HPDE6-E6E7 (cell line): ENCODE results near the gene SARDH.
A peak's percentile ranks its signal among the peaks of the same experiment; 100 is the strongest.

Experiments used
- DNase-seq: peaks from one replicate; pipeline ENCODE4 v3.0.0; 2011; ENCODE audit warnings: missing footprints; ENCODE audit errors: extremely low spot score

Gene SARDH

DNA sequence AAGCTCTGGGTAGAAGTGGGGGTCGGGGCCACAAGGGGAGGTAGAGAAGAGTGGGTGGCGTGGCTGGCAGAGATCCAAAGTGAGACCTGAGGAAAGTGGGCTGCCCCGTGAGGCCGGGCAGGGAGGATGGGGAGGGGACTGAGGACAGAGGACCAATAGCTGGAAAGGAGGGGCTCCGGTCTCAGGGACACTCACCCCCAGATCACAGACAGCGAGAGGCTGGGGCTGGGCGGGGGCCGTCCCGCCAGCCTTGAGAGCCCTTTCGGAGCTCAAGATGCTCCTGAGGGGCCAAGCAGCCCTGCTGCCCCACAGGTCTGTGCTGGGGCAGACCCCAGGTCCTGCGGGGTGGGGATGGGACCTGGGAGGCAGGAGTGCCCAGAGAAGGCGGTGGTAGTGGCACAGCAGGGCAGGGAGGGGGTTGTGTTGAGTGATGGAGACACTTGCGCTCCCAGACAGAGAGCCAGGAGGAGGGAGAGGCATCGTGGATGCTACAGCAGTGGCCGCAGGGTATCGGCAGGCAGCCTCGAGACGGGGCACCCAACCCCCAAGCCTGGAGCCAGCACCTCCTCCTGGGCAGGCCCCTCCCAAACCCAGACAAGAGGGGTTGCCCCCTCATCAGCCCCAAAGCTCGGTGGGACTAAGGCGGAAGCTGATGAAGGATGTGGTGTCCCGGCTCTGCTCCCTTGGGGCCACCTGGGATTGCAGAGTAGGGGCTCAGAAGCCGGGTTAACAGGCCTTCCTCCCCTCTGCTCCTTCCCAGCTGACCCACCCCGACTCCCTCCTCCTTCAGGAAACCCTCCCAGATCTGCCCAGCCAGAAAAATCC, 3.4 kb downstream of the SARDH start:
- no peak for DNase-seq

GRCh38 chr9:133733796-133734533, 4.2 kb downstream of the SARDH start:
- no peak for DNase-seq

DNA sequence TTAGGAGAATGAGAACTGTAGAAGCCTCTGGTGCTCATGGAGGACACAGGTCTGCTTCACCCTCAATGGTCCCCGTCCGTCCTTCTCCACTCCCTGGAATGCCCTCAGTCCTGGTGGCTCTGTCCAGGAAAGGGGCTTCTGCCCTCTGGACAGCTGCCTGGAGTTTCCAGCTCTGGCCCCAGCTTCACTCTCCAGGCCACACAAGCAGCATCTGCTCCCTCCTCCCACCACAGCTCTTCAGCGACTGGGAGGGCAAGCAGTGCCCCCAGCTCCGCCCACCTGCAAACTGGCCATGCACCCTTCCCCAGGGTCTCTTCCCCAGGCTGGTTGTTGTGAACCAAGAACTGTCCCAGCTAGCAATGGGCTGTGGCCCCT, 4.7 kb downstream of the SARDH start:
- no peak for DNase-seq

DNA sequence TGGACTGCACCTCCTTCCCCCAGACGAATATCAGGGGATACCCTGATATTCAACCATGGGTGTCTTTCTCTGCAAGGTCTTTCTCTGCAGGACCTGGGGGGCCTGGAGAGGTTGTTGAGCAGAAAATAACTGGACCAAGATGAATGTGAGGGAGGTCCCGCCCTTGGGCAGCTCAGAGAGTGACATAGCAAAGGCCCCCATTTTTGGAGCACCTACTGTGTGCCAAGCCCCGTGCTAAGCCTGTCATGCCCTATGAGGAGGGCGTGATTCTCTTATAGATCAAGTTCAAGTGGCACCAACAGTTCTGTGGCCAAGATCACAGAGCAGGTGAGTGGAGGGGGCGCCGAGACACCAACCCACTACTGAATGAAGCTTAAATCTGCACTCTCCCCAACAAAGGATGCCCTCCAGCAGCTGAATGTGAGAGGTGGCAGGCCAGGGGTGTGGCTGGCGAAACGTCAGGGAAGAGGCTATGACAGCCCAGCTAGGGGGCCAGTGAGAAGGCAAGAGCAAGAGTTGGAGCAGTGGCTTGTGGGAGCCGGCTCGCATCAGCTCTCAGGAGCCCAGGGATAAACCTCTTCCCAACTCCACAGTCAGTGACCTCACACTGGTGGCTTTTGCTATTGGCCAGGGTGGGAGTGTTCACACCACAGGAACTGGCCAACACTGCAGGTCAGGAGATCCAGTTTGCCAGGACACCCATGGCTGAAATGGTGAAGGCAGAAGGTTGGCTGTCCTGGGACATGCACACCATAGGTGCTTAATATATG, 5.3 kb downstream of the SARDH start:
- DNase-seq = no peak

DNA sequence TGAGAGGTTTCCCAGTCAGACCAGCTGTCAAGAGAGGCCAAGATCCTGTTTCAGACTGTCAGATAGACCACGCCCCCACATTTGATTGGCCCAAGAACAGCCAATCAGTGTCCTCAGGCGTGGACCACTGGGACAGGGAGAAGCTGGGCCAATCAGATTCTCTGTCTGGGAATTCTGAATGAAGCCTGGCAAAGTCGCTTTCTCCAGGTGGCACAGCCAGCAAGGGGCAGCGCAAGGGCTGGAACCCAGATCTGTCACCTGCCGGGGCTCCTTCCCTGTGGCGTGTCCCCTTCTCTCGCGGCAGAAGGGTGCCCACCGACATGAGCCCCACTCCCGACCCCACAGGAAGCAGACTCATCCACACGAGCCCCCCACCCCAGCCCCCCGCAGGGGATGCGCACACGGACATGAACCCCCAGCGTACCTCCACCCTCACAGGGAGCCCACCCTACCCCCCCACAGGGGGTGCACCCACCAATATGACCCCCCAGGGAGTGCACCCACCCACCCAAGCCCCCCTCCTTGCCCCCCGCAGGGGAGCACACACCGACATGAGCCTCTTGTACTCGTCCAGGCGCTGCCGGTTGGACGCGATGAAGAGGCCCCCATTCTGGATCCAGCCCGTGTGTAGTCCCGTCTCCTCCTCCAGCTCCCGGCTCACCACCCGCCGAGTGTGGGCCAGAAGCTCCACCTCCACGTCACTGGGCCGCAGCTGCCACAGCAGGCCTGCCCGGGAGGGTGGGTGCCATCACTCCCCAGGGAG, 6.1 kb downstream of the SARDH start:
- no peak for DNase-seq

DNA sequence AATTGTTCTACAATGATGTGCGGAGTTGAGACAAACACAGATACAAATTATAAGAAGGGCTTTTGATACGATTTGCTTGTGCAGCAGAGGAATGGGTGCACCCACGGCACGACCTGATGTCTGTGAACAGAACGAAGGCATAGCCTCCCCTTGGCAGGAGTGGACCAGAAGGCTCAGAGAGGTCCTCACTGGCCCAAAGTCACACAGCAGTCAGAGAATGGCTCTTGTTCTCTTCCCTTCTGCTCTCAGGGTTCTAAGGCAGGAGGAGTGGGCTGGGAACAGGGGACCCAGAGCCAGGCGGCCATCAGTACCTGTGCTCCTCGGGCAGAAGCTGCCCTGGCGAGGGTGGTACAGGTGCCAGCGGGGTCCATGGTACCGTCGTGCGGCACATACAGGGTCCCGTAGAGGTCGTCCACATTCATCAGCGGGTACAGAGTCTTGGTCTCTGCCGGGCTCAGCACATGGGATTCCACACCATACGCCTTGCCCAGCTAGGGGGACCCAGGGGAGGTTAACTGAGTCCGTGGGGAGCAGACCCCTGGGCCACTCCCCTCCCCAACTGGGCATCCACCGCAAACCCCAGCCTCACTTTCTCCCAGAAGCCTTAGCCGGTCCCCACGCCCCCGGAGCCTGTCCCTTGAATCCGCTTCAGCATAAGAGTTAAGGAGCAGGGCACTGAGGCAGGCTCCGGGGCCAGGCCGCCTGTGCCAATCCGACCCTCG, 7.0 kb downstream of the SARDH start:
- no peak for DNase-seq

DNA sequence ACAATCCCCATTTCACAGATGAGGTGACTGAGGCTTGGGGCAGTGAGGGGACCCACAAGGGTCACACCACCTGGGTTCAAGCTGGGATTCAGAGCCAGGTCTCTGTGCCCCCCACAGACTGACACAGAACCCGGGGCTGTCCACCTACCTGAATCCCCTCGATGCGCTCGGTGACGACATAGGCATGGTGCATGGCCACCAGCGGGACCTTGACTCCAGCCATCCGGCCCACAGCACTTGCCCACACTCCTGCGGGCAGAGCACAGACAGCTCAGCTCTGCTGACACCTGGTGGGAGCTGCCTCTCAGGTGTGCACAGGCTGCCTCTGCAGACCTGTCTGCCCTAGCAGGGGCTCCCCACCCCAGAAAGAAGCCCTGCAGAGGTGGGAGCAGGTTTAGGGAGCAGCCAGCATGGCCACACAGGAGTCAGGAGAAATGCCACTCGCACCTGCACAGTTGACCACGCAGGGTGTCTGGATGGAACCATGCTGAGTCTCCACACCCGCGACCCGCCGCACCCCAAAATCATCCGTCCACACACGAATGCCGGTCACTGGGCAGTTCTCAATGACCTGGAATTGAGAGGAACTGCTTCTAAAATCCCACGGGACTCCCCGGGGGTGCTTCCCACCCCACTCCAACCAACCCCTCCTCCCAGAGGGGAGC, 8.4 kb downstream of the SARDH start:
- no peak for DNase-seq

DNA sequence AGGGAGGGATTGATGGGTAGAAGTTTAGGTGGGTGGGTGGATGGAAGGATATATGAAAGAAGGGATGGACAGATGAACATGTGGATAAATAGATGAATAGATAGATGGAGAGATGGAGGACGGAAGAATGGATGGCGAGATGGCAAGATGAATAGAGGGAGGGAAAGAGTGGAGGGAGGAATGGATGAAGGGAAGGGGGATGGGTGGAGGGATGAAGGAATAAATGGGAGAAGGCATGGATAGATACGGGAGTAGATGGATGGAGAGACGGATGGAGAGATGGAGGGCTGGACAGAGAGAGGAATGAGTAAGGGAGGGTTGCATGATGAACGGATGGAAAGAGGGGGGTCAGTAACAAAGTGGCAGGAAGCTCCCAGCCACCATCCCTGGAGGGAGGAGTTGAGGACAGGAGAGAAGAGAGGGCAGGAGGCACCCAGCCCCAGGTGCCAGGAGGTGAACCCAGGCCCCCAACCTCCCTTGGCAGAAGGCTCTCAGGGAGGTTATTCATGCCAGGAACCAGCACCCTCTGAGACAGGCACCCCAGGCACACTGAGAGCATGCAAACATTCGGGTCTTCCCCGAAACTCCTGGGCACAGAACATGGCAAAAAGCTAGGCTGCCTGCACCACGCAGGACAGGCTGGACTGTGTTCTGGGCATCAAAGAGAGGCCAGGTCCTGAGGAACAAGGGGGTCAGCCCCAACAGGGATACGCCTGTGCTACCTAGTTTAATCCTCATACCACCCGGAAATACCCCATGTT, 9.1 kb downstream of the SARDH start:
- DNase-seq = no peak

DNA sequence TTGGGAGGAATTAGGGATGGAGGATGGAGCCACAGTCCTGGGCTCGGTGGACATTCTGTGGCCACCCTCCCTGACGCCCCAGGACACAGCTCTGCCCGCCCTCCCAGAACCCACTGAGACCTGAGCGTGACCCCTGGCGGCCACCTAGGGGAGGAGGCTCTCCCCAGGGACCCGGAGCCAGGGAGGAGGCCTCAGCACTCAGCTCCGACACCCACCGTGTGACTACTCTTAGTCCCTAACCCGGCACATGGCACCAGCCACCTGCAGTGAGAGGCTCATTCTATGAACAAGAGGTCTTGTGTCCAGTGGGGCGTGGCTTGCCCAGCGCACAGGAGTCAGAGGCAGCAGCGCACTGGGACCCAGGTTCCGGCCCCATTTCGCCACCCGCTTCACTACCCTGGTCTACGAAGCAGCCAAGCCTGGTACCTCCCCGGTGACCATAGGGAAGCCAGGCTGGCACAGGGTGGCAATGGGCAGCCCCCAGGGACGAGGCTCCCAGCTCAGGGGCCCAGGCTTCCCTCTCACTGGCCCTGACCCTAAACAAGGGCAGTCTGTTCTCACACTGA, 10.2 kb downstream of the SARDH start:
- DNase-seq = no peak

DNA sequence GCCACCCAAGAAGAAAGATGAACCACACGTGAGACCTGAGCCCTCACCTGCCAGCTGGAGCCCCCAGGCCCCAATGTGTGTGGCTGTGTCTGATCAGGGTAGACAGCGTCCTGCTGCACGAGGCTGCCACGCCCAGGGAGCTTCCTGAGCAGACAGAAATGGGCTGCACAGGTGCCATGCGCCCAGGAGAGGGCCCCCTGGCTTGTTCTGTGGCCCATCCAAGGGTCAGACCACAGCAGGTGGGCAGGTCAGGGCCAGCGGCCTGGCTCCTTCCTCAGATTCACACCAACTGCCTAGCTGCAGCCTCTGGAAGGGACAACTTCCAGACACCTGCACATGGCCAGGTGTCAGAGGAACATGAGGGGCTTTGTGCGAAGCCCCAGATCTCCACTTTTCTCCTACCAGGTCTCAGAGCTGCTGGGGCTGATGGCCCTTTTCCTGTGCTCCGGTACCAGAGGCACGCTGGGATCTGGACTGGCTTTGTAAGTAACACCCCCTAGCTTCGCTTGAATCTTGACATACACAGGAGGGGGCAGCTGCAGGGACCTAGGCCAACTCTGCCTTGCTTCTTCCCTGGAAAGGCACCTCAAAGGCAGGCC, 10.8 kb downstream of the SARDH start:
- DNase-seq = no peak

DNA sequence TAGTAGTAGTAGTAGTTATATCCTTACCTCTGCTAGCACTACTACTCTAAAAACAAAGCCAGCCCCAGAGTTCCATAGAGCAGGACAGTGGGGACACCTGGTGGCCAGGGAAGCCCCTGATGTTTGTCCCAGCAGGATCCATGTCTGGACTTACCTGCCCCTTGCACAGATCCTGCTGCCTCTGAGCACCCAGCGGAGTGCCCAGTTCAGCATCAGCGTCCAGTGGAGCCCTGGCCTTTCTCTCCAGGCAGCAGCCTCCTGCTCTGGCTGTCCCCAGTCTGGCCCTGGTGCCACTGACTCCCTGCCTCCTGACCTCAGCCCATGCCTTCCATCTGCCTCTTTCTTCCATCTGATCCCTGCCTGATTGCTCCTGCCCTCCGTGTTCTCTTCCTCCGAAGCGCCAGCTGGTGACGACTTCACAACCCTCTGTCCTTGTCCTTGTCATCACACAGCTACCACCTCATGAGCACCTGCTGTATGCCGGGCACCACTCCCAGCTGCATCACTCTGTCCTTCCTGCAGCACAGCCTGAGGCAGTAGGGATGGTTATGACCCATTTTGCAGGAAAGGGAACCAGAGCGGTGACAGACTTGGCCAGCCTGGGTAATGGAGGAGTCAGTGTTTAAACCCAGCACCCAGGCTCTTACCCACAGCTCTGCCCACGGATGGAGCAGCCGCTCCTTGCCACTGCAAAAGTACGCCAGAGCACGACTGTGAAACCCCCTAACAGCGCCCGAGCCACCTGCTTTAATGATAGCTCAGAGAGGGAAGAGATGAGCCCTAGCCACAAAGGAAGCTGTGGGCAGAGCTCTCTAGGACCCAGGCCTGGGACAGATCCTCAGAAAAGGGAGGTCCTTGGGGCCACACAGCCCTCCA, 11.5 kb downstream of the SARDH start:
- peak; percentile 62 for DNase-seq

DNA sequence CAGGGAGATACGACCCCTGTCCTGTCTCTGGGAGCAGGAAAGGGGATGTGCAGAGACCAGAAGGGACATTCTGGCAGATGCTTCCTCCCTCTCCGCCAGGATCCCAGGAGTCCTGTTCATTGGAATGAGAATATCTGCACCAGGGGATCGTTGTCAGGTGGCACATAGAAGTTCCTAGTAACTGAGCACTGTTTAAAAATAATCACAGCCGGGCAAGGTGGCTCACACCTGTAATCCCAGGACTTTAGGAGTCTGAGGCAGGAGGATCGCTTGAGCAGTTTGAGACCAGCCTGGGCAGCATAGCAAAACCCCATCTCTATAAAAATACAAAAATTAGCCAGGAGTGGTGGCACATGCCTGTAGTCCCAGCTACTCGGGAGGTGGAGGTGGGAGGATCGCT, 12.3 kb downstream of the SARDH start:
- no peak for DNase-seq

- DNase-seq = no peak
Observed at GRCh38 chr9:133718563-133719315, 19.4 kb downstream of the SARDH start.

DNA sequence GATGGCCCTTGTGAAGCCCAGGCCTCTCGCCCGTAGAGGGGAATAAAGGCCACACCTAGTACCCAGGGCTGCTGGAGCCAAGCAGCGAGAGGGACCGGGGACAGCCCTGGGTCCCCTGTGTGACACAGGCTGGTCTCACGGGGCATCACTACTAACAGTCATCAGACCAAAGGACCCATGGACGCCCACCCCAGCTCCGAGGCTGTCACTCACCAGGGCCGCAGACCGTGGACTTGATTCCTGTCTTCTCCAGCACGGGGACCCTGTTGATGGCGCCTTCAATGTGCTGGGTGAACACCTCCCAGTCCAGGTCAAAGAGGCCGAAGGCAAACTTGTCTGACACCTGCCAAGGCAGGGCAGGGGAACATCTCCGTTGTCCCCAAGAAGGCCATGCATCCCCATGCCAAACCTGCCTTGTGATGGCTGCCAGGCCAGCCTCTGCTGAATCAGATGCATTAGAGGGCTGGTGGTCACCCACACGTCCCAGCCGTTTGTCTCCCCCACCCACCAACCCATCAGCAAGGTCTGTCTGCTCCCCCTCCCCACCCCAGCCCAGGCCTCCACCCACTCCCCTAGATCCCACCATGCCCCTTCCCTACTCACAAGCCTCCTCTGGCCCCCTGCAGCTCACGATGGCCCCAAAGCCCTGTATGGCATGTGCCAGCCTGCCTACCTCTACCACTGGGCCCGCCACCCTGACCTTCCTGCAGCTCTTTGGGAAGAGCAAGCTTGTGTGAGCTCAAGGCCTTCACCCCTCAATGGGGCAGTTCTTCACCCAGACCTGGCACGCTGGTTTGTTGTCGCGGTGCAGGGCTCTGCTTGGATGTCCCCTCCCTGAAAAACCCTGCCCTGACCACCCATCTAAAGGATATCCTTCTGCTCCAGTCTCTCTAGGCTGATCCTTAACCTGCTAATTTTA, 20.8 kb downstream of the SARDH start:
- no peak for DNase-seq

DNA sequence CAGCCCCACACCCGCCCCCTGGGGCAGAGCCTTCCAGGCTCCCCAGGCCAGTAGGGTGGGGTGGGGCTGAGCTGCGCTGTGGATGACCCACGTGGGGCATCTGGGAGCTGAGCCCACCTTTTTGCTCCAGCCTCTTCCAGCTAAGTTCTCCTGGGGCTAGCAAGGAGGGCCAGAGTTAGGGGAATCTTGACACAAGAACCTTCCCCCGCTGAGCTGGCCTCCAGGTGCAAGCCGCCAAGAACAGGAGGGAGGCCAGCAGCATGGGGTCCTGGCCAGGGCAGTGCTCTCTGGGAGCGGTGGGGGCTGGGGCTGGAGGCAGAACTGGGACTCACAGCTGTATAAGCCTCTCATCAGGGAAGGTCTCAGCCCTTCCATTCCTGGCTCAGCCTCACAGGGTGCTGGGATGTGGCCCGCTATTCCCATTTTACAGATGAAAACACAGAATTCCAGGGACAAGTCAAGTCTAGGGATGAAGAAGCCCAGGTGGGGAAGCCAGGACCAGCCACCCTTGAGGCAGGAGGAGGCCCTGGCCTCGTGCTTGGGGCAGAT, 21.5 kb downstream of the SARDH start:
- DNase-seq = no peak
